GM04504 (cell line): ENCODE data around the gene CCDC17.
"Not testable (repeated sequence)": the region's sequence is repeated elsewhere in the genome, so short reads cannot be mapped to it uniquely, and the experiment has no call there.

Experiments used
- DNase-seq: peaks from one replicate; pipeline ENCODE4 v3.0.0-alpha.2; 2012; ENCODE audit warnings: low read depth

The CCDC17 gene

DNA sequence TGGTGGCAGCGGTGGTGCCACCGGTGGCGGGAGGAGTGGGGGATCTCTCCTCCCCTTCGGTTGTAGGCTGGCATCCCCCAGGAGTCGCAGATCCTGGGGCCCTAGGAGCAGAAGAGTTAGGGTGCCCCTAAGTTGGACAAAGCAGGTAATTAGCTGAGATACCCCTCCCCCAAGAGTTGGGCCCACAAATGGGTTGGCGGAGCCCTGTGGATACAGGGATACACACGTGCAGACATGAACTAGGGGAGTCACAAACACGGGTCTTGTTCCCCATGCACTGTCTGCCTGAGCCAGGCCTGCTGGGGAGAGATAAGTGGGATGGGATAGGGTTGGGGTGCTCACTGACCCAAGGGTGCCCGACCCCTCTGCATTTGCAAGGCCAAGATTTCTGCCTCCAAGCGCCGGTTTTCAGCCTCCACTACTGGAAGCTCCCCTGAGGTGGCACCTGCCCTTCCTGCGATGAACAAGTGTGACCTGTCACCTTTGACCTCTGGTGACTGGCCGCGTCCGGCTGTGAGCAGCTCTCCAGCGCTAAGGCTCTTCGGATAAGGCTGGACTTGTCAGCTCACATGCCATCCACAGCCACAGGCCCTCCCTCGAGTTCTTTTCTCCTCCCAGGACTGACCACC lies 1.8 kb downstream of the CCDC17 start:
- no peak for DNase-seq

DNA sequence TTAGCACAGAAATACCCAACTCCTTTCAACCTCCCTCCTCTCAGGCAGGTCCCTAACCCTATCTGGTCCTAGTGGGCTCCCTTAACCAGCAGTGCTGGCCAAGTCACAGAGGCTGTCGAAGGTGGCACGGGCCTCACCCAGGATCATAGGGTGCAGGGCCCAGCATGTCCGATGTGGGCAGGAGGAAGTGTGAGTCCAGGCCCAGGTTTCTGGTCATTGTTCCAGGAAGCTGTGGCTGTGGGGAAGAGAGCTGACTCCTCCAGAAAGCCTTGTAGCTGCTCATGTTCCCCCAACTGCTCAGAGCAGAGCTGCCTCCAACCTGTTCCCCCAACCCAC lies 2.4 kb downstream of the CCDC17 start:
- no peak for DNase-seq

DNA sequence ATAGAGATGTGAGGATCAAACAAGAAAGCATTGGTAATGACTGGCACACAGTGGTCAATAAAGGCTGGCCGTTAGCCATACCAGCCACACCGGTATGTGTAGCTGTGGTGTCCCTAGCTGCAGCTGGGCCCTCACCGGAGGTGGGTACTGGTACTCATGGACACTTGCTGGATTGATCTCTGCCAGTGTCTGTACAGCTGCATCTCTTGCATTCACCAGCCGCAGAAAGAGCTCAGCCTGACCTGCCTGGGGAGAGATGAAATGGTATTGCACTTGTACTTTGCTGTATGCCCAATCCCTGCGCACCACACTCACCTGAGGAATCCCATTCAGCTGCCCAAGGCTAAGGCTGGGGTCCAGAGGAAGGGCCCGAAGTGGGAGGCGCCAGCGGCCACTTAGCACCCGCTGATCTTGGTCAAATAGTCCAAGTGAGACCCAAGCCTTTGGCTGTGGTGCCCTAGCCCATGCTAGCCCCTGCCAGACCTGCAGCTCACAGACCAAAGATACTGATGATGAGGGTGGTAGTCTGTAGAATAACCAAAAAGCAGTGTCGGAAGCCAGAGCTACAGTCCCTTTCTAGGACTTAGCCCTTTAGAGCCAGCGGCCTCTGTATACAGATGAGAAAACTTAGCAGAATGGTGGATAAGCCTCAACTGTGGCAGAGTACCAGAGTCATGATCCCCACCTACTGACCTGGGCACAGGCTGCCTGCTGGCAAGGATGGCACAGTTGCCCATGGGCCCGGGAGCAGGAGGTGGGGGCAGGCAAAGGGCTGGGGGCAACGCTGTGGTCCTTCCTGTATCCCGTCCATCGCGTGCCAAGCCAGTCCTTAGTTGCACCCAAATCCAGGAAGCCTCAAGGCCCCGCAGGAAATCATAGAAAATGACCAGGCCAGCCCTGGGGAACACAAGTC lies 3.0 kb downstream of the CCDC17 start:
- DNase-seq, result no peak

DNA sequence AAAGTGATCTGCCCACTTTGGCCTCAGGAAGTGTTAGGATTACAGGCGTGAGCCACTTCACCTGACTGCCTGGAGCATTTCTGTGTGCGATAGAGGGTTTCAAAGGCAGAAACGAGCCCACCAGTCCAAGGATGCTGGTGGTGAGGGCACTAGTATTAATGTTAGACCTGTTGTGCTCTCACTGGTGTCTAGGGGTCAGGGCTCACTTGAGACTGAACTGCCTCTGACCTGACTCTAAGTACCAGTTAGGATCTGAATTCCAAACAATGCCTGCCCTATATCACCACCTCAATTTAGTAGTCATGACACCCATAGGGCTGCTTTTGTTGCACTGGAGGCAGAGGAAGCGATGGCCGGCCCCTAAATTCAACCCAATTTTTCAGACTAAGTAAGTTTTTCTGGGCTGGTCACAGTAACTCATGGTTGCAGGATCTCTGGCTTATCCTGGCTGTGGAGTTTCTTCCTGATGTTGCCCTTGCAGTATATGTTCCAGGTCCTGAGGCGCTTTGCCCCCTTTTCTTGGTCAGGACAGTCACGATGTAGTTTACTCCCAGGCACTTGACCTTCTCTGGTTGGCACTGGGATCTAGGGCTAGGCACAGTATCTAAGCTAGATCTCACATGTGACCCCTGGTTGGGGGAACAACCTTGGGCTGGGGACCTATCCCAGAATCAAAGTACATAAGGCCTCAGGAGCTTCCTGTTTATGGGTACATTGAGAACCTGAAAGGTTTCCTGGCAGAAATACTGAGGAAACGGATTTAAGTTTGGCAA lies 4.5 kb downstream of the CCDC17 start:
- no peak for DNase-seq

DNA sequence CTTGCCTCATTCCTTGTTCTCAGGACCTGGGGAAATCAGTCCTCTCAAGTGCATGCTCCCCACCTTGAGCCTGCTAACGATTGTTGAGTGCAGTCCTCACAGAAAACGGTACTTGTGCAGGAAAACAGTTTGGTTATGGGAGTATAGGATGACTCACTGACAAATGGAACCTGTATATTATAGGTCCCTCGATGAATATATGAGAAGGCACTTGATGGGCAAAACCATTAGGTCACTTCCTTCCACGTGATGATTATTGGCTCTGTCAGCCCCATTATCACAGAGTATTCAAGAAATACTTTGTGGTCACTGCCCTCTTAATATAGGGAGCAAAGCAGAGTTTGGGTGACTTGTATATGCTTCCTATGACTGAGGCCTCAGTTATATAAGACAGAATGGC lies 6.2 kb downstream of the CCDC17 start:
- DNase-seq, result no peak

DNA sequence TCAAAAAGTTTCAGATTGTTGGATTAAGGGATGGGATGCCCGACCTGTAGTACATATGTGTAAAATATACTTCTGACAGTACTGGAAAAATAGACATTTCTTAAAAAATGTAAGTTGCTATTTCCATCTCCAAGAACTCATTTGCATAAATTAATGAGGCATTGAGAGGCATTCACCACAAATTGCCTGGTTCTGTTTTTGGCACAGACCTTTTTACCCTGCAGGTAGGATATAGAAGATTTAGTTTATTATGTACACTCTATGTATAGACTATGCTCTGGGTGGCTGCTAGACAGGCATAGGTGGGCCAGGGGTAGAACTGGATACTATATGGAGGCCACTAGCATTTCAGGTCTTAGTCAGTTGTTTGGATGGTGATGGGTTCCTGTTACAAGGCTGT lies 8.0 kb downstream of the CCDC17 start:
- DNase-seq, result no peak

DNA sequence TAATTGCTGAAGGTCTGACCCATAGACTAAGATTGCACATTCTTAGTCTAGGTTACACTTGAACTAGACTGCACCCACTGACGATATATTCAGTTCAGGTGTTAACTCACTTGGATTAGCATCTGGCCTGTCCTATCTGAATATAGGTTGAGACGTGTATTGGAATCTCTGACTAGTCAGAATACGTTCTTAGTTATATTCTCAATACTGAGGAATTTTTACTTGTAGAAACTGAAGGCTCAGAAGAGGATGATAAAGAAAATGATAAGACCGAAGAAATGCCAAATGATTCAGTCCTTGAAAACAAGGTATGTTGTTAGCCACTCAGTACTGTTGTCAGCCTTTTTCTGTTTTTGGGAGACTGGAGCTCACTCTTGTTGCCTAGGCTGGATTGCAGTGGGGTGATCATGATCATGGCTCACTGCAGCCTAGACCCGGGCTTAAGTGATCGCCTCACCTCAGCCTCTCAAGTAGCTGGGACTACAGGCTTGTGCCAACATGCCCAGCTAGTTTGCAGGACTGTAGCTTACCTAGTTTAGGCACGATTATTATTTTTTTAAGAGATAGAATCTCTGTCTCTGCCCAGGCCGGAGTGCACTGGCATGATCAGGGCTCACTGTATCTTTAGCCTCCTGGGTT lies 10.8 kb downstream of the CCDC17 start:
- DNase-seq, result no peak

DNA sequence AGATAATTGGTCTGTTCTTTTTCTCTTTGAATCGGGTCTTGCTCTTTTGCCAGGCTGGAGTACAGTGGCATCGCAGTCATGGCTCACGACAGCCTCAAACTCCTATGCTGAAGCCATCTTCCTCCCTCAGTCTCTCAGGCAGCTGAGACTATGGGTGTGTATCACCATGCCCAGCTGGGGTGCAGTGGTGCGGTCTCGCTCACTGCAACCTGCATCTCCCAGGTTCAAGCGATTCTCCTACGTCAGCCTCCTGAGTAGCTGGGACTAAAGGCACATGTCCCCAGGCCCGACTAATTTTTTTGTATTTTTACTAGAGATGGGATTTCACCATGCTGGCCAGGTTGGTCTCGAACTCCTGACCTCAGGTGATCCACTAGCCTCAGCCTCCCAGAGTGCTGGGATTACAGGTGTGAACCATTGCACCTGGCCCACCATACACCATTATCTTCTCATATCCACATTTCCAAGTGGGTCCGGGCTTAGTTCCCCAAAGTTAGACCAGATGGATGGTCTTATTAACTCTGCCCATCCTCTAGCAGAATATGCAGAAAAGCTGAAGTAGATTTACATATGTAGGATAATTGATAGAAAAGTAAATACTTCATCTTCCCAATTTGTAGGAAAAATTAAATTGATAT lies 13.1 kb downstream of the CCDC17 start:
- no peak for DNase-seq

DNA sequence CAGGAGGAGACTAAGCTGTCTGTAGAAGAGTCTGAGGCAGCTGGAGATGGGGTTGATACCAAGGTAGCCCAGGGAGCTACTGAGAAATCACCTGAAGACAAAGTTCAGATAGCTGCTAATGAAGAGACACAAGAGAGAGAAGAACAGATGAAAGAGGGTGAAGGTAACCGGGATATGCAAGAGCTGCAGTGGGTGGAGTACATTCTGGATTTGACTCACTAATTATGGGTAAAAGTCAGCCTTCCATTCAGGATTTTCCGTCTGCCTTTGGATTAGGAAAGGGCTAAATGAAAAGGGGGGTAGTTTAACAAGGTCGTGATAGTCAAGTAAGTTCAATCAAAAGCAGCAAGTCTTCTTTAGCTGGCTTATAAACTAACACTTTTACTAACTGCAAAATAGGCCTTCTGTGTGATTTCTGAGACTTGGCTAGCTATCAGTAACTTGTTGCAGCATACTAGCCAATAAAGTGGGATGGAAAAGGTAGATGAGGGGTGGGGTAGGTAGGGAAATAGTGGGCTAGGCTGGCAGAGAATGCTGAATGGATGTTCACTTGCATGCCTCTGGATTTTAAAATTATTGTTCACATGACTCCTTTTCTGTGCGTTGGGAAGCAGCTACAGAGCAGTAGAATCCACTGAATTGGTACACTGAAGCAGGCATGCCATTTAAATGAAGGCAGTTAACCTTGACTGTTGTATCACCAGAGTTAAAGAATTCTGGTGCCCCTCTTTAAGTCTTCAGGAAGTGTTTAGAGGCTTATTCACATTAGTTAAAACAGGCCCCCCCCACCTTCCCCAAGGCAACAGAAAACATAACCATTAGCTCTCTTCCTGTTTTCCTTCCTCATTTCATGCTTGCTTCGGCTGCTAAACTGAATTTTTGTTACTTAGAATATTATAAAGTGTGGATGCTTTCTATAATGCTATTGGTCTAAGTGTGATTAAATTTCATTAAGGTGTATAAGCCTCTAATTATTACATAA lies 15.4 kb downstream of the CCDC17 start:
- no peak for DNase-seq

DNA sequence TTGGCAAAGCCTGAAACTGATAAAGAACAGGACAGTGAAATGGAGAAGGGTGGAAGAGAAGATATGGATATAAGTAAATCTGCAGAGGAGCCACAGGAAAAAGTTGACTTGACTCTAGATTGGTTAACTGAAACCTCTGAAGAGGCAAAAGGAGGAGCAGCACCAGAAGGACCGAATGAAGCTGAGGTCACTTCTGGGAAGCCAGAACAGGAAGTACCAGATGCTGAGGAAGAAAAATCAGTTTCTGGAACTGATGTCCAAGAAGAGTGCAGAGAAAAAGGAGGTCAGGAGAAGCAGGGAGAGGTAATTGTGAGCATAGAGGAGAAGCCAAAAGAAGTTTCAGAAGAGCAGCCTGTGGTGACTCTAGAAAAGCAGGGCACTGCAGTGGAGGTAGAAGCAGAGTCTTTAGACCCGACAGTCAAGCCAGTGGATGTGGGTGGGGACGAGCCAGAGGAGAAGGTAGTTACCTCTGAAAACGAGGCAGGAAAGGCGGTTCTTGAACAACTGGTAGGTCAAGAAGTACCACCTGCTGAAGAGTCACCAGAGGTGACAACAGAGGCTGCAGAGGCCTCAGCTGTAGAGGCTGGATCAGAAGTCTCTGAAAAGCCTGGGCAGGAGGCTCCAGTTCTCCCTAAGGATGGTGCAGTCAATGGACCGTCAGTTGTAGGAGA lies 16.3 kb downstream of the CCDC17 start:
- DNase-seq, result no peak

DNA sequence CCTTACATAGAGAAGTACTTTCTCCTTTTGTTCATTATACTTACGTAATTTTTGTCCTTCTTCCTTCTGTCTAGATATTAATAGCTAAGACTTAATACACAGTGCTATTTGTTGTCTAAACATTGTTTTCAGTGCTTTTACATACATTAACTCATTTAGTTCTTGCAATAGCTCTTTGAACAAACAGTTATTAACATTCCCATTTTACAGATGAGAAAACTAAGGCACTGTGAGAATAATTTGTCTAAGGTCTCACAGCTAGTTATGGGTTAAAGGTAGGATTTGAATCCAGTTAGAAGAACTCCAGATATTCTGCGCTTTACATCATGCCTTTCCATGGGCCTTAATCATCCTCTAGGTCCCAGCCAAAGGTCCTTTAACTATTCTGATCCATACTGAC lies 19.6 kb downstream of the CCDC17 start:
- no peak for DNase-seq

DNA sequence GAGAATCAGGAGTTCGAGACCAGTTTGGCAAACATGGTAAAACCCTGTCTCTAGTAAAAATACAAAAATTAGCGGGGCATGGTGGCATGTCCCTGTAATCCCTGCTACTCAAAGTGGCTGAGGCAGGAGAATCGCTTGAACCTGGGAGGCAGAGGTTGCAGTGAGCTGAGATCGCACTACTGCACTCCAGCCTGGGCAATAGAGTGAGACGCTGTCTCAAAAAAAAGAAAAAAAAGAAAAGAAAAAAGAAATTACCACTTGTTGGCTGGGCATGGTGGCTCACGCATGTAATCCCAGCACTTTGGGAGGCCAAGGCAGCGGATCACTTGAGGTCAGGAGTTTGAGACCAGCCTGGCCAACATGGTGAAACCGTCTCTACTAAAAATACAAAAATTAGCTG lies 27.1 kb downstream of the CCDC17 start:
- not testable (repeated sequence) for DNase-seq

DNA sequence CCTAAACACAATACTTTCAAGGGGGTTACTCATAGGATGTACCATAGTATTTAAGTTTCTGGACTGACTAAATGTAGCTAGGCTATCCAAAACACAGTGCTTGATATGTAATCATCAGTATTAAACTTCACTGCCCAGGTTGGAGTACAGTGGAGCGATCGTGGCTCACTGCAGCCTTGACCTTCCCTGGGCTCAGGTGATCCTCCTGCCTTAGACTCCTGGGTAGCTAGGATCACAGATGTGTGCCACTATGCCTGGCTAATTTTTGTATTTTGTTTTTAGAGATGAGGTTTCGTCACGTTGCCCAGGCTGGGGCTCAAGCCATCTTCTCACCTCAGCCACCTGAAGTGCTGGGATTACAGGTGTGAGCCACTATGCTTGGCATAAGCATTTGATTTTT lies 29.4 kb downstream of the CCDC17 start:
- no peak for DNase-seq

DNA sequence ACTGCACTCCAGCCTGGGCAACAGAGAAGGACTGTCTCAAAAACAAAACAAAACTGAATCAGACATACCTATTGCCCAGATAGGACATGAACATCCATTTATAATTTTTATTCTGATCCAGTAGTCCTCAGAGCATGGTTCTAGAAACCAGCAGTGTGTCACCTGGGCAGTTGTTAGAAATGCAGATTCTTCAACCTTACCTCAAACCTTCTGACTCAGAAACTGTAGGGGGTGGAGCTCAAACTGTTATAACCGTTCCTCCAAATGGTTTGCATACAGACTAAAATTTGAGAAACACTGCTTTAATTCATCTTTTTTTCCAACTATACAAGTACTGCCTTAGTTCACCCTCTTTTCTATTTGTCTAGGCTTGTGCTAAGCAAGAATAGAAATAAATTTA lies 34.0 kb downstream of the CCDC17 start:
- DNase-seq, result no peak

DNA sequence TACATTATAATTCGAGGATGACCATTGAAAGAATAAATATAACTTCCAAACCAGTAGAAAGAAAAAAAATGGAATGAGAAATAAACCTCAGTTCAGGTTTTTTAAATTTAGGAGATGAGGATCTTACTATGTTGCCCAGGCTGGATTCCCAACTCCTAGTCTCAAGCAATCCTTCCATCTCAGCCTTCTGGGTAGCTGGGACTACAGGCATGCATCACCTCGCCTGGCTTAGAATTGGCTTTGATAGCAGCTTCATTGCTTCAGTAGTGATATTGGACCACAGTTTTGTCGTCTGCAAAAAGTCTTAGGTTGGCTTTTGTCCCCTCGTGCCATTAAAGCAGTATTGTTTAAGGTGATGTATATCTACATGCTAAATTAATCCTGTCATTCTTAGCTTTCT lies 37.1 kb downstream of the CCDC17 start:
- DNase-seq, result no peak

DNA sequence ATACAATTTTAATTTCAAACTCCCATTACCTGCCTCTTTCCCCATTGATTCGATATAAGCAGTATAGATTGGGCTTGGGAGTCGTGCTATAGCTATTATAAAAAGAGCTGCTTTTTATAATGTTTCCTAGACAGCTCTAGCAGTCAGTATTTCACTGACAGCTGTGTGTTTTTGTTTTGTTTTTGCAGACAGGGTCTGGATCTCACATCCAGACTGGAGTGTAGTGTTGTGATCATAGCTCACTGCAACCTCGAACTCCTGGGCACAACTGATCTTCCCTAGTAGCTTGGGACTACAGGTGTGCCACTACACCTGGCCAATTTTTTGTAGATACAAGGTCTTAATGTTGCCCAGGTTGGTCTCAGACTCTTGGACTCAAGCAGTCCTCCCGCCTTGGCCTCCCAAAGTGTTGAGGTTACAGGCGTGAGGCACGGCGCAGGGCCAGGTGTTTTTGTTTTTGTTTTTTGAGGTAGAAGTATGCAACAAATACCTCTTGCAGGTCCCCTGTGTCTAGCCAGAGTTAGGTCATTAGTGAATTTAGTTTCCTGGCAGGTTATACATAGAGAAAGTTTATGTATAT lies 38.3 kb downstream of the CCDC17 start:
- DNase-seq, result no peak

DNA sequence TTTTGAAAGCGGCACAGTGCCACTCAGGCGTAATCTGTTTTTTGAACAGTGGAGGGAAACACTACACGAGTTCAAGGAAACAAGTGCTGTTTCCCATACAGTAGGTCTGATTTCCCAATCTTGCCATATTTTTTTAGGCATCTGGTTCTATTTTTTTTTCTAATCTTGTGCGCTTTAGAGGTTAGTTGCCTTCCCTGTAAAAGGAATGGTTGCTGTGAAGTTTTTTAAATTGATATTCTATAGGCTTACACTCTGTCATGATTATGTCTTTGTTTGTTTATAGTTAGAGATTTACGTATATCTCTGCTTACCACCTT lies 38.8 kb downstream of the CCDC17 start:
- DNase-seq, result no peak

DNA sequence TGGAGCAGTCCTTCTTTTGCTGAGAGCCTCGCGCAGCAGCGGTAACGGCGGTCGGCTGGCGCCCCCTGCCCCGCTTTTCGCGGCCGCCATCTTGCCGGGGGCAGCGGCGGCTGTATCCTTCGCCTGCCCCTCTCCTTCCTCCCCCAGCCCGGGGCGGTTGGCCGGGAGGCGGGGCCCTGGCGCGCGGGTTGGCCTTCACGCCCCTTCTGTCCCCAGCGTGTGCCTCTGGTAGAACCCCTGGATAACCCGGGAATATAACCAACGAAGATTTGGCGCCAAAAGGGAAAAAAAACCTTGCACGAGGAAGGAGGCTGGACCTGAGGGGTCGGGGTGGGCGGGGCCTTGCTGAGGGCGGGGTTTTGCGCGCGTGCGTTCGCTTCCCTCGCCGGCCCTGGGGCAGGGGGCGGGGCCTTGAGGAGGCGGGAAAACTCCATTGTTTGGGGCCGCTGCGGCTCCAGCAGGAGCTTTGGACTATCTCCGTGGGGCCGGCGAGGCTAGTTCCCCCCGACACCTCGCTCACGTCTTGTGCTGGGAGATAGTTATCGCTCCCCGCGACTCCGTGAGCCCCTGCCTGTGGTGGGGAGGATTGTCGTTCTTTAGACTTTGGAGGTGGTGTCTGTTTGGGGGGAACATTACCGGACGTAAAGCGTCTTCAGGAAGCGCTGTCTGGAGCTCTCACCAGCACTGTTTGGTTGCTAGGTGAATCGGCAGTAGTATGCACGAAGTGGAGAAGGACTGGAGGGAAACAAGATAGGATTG lies 39.3 kb downstream of the CCDC17 start:
- peak; percentile 61 for DNase-seq

DNA sequence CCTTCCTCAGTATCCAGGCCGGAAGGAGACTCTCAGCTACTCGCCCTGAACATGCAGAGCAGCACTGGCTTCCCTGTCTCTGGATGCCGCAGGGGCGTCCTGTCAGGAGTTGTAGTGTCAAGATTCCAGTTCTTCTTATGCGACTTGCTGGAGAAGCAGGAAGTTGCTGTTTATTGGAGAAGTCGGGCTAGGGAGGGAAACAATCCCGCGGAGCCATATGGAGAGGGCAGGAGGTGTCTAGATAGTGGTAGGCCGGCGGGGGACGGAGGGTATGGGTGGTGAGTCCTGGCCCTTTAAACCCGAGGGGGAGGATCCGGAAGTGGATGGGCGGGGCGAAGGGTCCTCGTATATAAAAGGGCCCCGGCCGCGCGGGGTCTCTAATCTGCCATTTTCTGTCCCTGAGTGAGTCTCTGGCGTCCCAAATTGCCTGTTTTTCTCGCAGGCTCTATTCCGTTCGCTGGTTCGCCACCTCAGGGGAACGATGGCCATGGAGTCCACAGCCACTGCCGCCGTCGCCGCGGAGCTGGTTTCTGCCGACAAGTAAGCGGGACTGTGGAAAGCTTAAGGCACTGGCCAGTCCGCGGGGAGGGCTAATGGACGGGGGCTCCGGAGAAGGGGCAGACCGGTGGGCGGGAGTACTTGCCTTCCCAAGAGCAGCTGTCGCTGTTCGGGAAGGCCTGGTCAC lies 40.0 kb downstream of the CCDC17 start, which contains the start of gene NASP:
TSS of gene NASP (plus strand) at position 376 of the 685 bp plus-strand sequence. CDS start at position 482, 106 bp downstream.
- DNase-seq, result peak; percentile 55
